Kidney epithelial cell (primary cell): ENCODE measurements around the gene CNNM2. TPM values are rescaled to one million over a fixed set of nuclear protein-coding genes. Genes with fewer than 3 reads are reported as not detected.
"Not testable (repeated sequence)": the region's sequence is repeated elsewhere in the genome, so short reads cannot be mapped to it uniquely, and the experiment has no call there.

ENCODE experiments used
- DNase-seq: peaks from one replicate; pipeline ENCODE4 v3.0.0-alpha.2; 2010; ENCODE audit warnings: low read depth
- H3K27me3 ChIP-seq: 2 replicates; pipeline ENCODE4 v1.6.0; 2011; ENCODE audit warnings: low read length; ENCODE audit not compliant: control insufficient read depth, insufficient read depth
- H3K36me3 ChIP-seq: 2 replicates; pipeline ENCODE4 v1.5.1; 2011; ENCODE audit warnings: low read length; ENCODE audit not compliant: control insufficient read depth, insufficient read depth
- H3K4me3 ChIP-seq: 2 replicates; pipeline ENCODE4 v1.5.1; 2011; ENCODE audit warnings: low read depth, mild to moderate bottlenecking, control low read depth, low read length
- CTCF ChIP-seq: IDR thresholded peaks from 2 replicates; pipeline ENCODE4 v1.5.1; 2011; ENCODE audit warnings: mild to moderate bottlenecking, moderate library complexity, low read length, control low read depth, inconsistent platforms; ENCODE audit not compliant: insufficient read depth, poor library complexity, severe bottlenecking
- total RNA-seq: library from RNA; depleted of rRNA; stranded (reverse); fragments of >200 nt; gene quantifications from 2 replicates; pipeline ENCODE4 v1.2.3, GENCODE V29; 2015

Gene CNNM2
- total RNA-seq, 1 donor from 2014 or later = 6.4 TPM

- Histone ChIP-seq H3K27me3 (no peaks in the 10 kb centered on the region), H3K4me3 (no peak overlapping the region), H3K36me3 (no peaks in the 10 kb centered on the region)
- DNase-seq = no peak
- no peak for TF ChIP-seq CTCF
Measured at GRCh38 chr10:103125323-103126267, 207.5 kb downstream of the CNNM2 start.

DNA sequence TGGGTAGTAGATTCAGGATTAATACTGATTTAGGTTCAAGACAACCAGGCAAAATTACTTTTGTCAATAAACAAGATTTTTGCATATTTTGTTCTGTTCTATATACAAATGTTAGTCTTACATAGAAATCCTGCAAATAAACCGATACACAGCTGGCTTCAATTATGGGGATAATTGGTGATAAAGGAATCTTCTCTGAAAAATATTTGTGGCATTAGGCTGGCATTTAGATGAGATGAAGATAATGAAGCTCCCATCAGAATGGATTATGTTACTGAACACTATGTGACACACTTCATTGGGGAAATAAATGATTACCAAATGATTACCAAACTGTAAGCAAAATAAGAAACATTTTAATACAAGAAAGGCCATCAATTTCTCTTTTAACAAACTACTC, 209.1 kb downstream of the CNNM2 start:
- DNase-seq = no peak
- no peak overlapping the region for H3K4me3 ChIP-seq
- no peak for TF ChIP-seq CTCF
- H3K36me3 ChIP-seq = no peaks in the 10 kb centered on the region
- no peaks in the 10 kb centered on the region for H3K27me3 ChIP-seq

DNA sequence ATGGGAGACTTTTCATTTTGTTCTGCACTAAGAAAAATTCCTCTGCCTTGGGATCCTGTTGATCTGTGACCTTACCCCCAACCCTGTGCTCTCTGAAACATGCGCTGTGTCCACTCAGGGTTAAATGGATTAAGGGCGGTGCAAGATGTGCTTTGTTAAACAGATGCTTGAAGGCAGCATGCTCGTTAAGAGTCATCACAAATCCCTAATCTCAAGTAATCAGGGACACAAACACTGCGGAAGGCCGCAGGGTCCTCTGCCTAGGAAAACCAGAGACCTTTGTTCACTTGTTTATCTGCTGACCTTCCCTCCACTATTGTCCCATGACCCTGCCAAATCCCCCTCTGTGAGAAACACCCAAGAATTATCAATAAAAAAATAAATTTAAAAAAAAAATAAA, 212.1 kb downstream of the CNNM2 start:
- H3K27me3 ChIP-seq, H3K36me3 ChIP-seq, H3K4me3 ChIP-seq, DNase-seq: not testable (repeated sequence)

DNA sequence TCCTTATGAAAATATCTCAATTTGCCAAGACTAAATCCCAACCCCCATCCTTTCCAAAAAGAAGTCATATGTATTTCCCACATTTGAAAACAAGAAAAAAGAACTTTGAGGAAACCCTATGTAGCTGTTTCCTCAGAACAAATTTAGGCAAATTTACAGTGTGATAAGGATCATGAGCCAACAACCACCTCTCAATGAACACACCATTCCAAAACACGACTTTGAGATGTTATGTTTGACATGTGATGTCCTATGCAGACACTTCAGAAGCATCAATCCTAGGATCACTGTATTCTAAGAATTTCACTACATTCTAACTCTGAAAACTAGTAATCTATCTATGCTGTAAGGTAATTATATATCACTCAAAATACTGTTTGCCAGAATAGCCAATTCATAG, 212.8 kb downstream of the CNNM2 start:
- Histone ChIP-seq H3K4me3 (no peak overlapping the region), H3K36me3 (no peaks in the 10 kb centered on the region), H3K27me3 (no peaks in the 10 kb centered on the region)
- no peak for DNase-seq
- no peak for TF ChIP-seq CTCF

DNA sequence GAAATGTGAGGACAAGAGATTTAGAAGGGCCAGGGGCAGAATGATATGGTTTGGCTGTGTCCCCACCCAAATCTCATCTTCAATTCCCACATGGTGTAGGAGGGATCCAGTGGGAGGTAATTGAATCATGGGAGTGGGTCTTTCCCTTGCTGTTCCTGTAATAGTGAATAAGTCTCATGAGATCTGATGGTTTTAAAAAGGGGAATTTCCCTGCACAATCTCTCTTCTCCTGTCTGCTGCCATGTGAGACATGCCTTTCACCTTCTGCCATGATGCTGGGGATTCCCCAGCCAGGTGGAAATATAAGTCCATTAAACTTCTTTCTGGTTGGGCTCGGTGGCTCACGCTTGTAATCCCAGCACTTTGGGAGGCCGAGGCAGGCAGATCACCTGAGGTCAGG, 217.1 kb downstream of the CNNM2 start:
- not testable (repeated sequence) for H3K4me3 ChIP-seq, H3K36me3 ChIP-seq, H3K27me3 ChIP-seq, DNase-seq

GRCh38 chr10:103139803-103140202, 221.7 kb downstream of the CNNM2 start:
- TF ChIP-seq CTCF = no peak
- H3K4me3 ChIP-seq = no peak overlapping the region
- H3K27me3 ChIP-seq = no peaks in the 10 kb centered on the region
- DNase-seq = no peak
- H3K36me3 ChIP-seq = no peaks in the 10 kb centered on the region

Other genes starting within 250 kb of the CNNM2 start
- gene ARL3, start 203.9 kb upstream of the CNNM2 start, total RNA-seq = 5.2 and 5.9 TPM in 2 replicates
- gene SFXN2, start 203.7 kb upstream of the CNNM2 start, total RNA-seq = 2.3 and 4.5 TPM in 2 replicates
- gene WBP1L, start 174.3 kb upstream of the CNNM2 start, total RNA-seq = 67.1 and 71.8 TPM in 2 replicates
- 0.07 TPM in 1 of 2 replicates, not detected in the other for gene CYP17A1, start 80.9 kb upstream of the CNNM2 start, total RNA-seq
- gene BORCS7, start 64.0 kb upstream of the CNNM2 start, total RNA-seq = 17.8 and 21.2 TPM in 2 replicates
- gene AS3MT, start 48.8 kb upstream of the CNNM2 start, total RNA-seq = 4.4 and 5.7 TPM in 2 replicates